Cortex of kidney (tissue), 1 donor: ENCODE measurements around the gene COG6.
A peak's percentile ranks its signal among the peaks of the same experiment; 100 is the strongest.

Source experiments
- DNase-seq: peaks from one replicate; lab custom pipeline; 2025; lab: John Stamatoyannopoulos, UW

Gene COG6

DNA sequence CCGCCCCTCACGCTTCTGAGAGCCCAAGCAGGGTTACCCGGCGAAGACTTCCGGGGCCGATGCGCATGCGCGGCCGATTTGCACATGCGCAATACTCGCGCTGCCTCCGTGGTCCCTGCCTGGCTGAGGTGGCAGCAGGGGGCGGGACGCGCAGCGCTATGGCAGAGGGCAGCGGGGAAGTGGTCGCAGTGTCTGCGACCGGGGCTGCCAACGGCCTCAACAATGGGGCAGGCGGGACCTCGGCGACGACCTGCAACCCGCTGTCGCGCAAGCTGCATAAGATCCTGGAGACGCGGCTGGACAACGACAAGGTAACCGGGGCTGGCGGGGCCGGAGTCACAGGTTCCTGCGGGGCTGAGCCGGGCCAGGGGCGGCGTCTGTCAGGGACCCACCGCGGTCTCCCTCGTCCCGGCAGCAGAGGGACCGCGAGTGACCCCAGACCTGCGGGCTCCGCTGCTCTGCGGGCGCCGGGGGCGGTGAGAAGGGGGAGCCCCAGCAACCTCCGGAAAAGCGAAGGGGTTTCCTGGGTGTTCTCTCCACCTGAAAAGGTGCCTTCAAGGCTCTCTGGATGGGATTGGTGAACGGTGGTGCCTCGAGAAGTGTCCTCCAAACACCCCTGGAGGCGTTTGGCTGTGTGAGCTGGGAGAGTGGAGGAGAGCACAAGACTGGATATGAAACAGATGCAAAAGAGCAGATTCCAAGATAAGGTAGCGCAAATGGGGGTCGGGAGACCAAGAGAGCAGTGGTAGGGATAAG lies at the start of gene COG6:
TSS of gene COG6 (plus strand) at position 94 of the 756 bp plus-strand sequence. CDS start at position 159, 65 bp downstream.
- peak; percentile 57 for DNase-seq

GRCh38 chr13:39605677-39606320 lies 49.7 kb upstream of the COG6 start:
- no peak for DNase-seq

DNA sequence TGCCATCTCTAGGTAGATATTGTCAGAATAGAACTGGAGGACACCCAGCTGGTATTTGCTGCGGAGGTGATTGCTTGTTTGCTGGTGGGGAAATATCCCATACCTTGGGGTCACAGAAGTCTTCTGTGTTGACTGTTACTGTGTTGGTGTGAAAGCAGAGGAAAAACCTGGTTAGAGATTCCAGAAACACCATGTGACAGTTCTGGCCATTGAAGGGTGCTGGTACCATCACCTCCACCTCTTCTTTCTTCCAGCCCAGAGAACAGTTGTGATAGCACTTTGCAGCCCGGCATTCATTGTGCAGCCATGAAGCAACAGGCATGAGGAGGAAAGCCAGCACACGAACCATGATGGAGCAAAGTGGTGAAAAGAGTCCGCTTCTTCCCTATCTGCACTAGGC lies 47.6 kb upstream of the COG6 start:
- no peak for DNase-seq

DNA sequence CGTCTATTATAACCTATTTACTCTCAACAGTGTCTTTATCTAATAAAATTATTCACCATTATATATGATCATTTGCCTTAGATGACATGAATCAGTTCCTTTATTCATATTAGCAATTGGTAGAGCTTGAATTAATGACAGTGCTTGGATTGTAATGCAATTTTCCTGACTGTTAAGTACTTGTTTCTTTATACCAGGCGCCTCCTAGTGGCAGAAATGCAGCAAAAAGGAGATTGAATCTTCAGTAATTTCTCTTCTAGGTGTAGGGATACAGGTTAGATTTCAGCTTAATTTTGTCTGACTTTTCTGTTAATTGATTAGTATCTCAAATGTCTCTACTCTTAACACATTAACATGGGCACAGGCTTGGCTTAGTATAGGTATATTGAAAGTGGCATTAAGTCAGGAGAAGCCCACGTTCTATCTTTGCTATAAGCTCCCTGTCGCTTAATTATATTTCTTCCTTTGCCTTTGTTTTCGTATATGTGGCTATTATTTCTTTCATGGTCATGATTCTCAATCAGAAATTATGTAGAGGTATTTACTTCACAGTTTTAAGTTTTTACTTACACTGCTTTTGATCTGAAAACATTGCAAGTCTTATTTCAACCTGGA lies 43.3 kb upstream of the COG6 start:
- no peak for DNase-seq

- no peak for DNase-seq
Observed at GRCh38 chr13:39616087-39616694, 39.3 kb upstream of the COG6 start.

DNA sequence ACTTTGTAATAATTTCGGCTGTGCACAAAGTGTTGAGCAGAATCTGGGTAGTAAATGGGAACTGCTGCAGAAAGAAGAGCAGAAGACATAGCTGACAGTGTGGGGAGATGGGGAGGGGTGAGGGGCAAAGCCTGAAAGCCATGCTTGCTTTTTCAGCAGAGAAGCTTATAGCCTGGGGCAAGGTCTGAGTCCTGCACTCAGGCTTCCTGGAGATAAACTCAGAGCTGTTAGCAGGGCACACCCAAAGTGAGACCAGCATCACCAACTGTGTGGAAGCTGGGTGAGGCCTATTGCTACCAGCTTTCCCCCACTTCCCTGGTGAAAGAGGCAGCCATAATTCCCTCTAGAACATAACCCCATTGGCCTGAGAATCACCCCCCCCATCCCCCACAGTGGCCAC lies 36.9 kb upstream of the COG6 start:
- no peak for DNase-seq

- DNase-seq: no peak
Observed at GRCh38 chr13:39623466-39623865, 32.0 kb upstream of the COG6 start.

DNA sequence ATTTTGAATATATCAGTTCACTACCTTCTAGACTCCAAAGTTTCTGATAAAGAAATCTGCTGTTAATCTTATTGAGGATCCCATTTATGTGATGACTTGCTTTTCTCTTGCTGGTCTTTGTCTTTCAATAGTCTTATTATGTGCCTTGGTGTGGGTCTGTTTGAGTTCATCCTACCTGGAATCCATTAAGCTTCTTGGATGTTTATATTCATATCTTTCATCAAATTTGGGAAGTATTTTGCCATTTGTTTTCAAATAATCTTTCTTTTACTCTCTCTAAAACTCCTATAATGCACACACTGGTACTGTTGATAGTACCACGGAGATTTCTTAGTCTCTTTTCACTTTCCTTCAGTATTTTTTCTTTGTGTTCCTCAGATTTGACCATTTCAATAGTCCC lies 24.2 kb upstream of the COG6 start:
- no peak for DNase-seq

DNA sequence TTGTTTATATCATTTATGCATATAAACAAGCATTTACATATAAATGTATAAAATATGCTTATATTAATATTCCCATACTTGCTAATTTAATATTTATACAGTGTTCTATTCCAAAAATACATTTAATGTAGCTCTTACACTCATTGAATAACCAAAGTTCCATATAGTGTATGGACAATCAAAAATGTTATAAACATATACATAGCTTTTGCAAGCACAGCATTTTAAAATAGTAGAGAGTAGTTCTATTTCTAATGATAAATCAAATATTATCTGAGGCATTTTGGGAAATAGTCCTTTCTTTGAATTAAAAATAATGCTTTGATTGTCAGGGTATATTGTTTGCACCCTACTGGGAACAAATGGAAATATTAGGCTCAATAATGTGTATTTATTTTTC lies 22.5 kb upstream of the COG6 start:
- DNase-seq: no peak

DNA sequence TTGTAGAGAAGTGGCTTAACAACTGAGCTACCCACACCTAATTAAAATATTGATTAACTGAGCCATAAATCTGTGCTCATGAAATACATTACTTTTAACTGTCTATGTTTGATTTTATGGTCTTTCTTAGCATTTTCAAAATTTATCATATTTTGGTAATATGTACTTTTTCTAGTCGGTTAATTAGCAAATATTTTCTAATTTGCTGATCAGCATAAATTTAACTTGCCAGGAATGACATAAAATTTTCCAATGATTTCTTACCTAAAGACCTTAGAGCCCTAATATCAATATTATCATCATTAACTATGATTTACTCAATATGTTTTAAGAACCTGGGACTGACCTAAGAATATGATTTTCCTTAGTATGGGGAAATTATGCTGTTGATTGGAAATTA lies 19.9 kb upstream of the COG6 start:
- DNase-seq: no peak

GRCh38 chr13:39637890-39638289 lies 17.6 kb upstream of the COG6 start:
- DNase-seq: no peak

GRCh38 chr13:39641645-39642044 lies 13.8 kb upstream of the COG6 start:
- DNase-seq: no peak

GRCh38 chr13:39646122-39646521 lies 9.3 kb upstream of the COG6 start:
- no peak for DNase-seq

DNA sequence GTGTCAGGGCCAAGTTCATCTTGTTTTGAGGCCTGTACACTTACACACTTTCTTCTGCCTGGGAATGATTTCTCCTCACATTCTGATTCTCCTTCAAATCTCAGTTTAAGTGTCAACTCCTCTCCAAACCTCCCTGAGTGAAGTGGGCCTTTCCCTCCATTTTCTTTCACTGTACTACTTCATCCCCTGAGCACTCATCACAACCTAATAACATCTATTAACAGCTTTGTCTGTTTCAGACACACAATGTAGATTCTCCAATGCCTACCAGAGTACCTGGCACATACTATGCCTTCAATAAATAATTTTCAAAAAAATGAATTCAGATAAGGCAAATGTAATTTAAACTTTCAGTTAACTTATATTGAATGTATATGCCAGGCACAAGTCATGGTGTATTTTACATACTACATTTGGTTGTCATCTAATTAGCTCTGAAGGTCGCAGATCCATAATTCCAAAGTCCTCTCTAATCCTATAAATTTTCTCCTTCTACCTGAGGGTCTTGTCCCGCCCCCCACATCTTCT lies 357 bp upstream of the COG6 start:
- no peak for DNase-seq

DNA sequence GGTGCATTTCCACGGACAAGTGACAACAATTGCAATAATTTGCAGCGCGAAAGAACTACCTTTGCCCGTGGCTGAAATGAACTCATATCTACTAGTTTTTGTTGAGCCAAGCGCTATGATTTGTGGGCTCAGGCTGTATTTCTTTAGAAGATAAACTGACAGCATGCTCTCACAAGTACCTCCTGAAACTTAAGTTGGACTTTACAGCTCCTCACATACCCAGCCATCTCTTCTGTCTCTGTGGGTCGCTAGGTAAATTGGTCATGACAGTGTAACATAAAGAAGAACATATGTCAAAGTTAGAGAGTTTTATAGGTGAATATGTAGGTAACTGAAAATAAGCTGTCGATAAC lies 839 bp downstream of the COG6 start:
- DNase-seq: no peak

GRCh38 chr13:39663508-39663907 lies 8.0 kb downstream of the COG6 start:
- DNase-seq: no peak

- DNase-seq: no peak
Observed at GRCh38 chr13:39663958-39664357, 8.5 kb downstream of the COG6 start.

DNA sequence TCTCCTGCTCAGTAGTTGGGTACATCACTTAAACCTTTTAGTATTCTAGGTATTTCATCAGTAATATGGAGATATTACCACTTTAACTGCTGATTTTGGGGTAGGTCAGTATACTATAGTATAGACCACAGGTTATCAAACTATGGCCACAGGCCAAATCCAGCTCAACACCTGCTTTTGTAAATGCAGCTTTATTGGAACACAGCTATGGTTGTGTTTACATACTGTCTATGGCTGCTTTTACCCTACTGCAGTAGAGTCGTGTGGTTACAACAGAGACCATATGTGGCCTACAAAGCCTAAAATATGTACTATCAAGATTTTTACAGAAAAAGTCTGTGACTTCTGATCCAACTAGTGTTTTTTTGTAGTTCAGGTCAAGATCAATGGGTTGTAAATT lies 10.3 kb downstream of the COG6 start:
- DNase-seq: no peak

DNA sequence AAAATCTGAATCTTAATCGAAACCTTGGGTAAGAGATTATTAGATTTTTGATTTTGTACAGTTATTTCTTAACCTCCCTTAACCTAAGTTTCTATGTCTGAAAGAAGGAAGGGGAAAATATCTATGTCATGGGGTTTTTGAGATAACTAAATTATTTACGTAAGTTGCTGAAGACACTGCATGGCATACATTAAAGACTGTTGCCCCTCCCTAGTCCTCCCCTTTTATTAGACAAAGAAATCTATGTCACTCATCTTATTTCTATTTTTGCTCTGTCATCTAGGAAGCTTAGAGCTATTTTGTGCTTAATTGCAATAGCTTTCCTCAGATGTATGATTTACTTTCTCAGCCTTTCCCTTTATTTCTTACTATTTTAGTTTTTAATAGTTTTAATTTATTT lies 15.0 kb downstream of the COG6 start:
- no peak for DNase-seq

DNA sequence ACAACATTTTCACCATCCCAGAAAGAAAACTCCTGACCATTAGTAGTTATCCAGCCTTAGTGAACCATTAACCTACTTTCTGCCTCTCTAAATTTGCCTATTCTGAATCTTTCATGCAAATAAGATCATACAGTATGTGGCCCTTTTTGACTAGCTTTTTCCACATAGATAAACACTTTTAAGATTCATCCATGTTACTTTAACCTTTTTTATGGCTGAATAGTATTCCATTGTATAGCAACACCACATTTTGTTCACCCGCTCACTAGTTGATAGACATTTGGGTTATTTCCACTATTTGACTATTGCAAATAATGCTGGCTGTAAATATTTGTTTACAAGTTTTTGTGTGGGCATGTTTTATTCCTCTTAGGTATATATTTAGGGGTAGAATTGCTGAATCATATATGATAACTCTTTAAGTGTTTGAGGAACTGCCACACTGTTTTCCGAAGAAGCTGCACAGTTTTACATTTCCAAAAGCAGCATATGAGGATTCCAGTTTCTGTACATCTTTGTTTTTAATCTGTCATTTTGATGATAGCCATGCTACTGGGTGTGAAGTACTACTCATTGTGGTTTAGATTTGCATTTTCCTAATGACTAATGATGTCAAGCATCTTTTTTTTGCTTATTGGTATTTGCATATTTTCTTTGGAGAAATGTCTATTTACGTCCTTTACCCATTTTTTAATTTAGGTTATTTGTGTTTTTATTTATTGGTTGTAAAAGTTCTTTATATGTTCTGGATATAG lies 17.1 kb downstream of the COG6 start:
- DNase-seq: no peak

GRCh38 chr13:39675904-39676303 lies 20.4 kb downstream of the COG6 start:
- no peak for DNase-seq

GRCh38 chr13:39676315-39676876 lies 20.9 kb downstream of the COG6 start:
- no peak for DNase-seq
